Osteoblast (primary cell): ENCODE measurements around the gene APC2. TPM values are rescaled to one million over a fixed set of nuclear protein-coding genes. Genes with fewer than 3 reads are reported as not detected.
"Not testable (repeated sequence)": the region's sequence is repeated elsewhere in the genome, so short reads cannot be mapped to it uniquely, and the experiment has no call there.

Experiments used
- DNase-seq: peaks from one replicate; pipeline ENCODE4 v3.0.0; 2011; ENCODE audit warnings: low spot score, mixed read lengths; ENCODE audit not compliant: insufficient read length; ENCODE audit errors: missing footprints
- H2AFZ ChIP-seq: 2 replicates; pipeline ENCODE4 v1.6.0; 2011; ENCODE audit warnings: mild to moderate bottlenecking, low read length
- H3K27ac ChIP-seq: 2 replicates; pipeline ENCODE4 v1.5.1; 2011; ENCODE audit warnings: mild to moderate bottlenecking, low read depth, low read length, moderate library complexity
- H3K27me3 ChIP-seq: 2 replicates; pipeline ENCODE4 v1.6.0; 2012; ENCODE audit warnings: mild to moderate bottlenecking, control low read depth, inconsistent platforms, low read length, moderate library complexity; ENCODE audit not compliant: insufficient read depth
- H3K36me3 ChIP-seq: 2 replicates; pipeline ENCODE4 v1.5.1; 2011; ENCODE audit warnings: mild to moderate bottlenecking, low read length, control low read depth, moderate library complexity; ENCODE audit not compliant: insufficient read depth
- H3K4me1 ChIP-seq: 2 replicates; pipeline ENCODE4 v1.5.1; 2011; ENCODE audit warnings: mild to moderate bottlenecking, low read length, control low read depth, moderate library complexity; ENCODE audit not compliant: insufficient read depth
- H3K4me2 ChIP-seq: 2 replicates; pipeline ENCODE4 v1.6.0; 2011; ENCODE audit warnings: mild to moderate bottlenecking, low read length; ENCODE audit not compliant: insufficient read depth
- H3K4me3 ChIP-seq: fragments of 200-600 bp; sonication (generic); 3 replicates; pipeline ENCODE4 v1.5.1; 2012; ENCODE audit warnings: mild to moderate bottlenecking, low read length, inconsistent platforms; ENCODE audit not compliant: insufficient read depth
- H3K79me2 ChIP-seq: 2 replicates; pipeline ENCODE4 v1.6.0; 2012; ENCODE audit warnings: mild to moderate bottlenecking, low read length, control low read depth, inconsistent platforms; ENCODE audit not compliant: insufficient read depth
- H3K9me3 ChIP-seq: 2 replicates; pipeline ENCODE4 v1.5.1; 2011; ENCODE audit warnings: low read depth, low read length, control low read depth
- H4K20me1 ChIP-seq: 2 replicates; pipeline ENCODE4 v1.6.0; 2012; ENCODE audit warnings: mild to moderate bottlenecking, low read length, control low read depth; ENCODE audit not compliant: insufficient read depth
- CTCF ChIP-seq: IDR thresholded peaks from 2 replicates; pipeline ENCODE4 v1.5.1; 2011; ENCODE audit warnings: mild to moderate bottlenecking, low read depth, low read length, moderate library complexity; ENCODE audit errors: extremely low read depth
- total RNA-seq: library from RNA; depleted of rRNA; stranded (reverse); fragments of >200 nt; gene quantifications from 2 replicates; pipeline ENCODE4 v1.2.3, GENCODE V29; 2012

Gene APC2
- total RNA-seq, 1 donor, result 0.36 TPM

- no peaks in the 10 kb centered on the region for H3K79me2 ChIP-seq
- no peak overlapping the region for H3K4me3 ChIP-seq
- H3K4me2 ChIP-seq, result no peak overlapping the region
- H3K4me1 ChIP-seq, result no peaks in the 10 kb centered on the region
- H3K9me3 ChIP-seq, result no peaks in the 10 kb centered on the region
- no peak overlapping the region for H2AFZ ChIP-seq
- no peak for DNase-seq
- H3K27me3 ChIP-seq, result peaks cover 9% of the 10 kb centered on the region
- no peak overlapping the region for H3K27ac ChIP-seq
- no peaks in the 10 kb centered on the region for H3K36me3 ChIP-seq
- no peaks in the 10 kb centered on the region for H4K20me1 ChIP-seq
- TF ChIP-seq CTCF, result no peak
Measured at GRCh38 chr19:1496714-1497577, 47.0 kb downstream of the APC2 start.

DNA sequence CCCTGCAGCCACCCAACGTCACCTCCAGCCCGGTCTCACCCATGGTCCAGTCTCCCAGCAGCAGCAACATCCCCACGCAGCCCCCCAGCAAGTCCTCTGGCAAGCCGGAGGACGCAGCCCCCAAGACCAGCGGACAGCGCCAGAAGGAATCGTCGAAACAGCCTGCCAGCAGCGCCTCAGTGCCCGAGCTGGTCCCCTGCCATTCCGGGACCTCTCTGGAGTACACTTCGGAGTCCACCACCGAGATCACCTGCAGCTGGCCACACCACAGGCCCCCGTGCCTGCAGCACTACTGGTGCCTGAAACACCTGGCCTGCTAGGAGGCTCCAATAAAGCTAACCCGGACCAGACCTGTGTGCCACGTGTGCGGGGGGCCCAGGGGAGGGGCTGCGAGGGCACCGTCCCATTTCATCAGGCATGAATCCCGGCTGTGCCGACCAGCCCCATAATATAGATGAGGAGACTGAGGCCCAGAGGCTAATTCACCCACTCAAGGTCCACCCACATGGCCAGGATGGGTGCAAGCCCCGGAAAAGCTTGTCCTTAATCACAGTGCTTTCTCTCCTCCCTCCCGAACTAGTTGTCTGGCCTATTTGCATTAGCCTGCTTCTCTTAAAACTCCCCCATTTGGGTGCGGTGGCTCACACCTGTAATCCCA is 47.8 kb downstream of the APC2 start:
- H3K4me3 ChIP-seq, result no peak overlapping the region
- no peak overlapping the region for H3K4me2 ChIP-seq
- peaks cover 9% of the 10 kb centered on the region for H3K27me3 ChIP-seq
- H4K20me1 ChIP-seq, result no peaks in the 10 kb centered on the region
- H3K4me1 ChIP-seq, result no peaks in the 10 kb centered on the region
- no peak overlapping the region for H3K27ac ChIP-seq
- H3K36me3 ChIP-seq, result no peaks in the 10 kb centered on the region
- TF ChIP-seq CTCF, result no peak
- DNase-seq, result no peak
- H2AFZ ChIP-seq, result no peak overlapping the region
- no peaks in the 10 kb centered on the region for H3K79me2 ChIP-seq
- H3K9me3 ChIP-seq, result no peaks in the 10 kb centered on the region

DNA sequence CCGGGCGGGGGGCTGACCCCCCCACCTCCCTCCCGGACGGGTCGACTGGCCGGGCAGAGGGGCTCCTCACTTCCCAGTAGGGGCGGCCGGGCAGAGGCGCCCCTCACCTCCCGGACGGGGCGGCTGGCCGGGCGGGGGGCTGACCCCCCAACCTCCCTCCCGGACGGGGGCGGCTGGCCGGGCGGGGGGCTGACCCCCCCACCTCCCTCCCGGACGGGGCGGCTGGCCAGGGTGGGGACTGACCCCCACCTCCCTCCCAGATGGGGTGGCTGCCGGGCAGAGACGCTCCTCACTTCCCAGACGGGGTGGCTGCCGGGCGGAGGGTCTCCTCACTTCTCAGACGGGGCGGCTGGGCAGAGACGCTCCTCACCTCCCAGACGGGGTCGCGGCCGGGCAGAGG is 49.3 kb downstream of the APC2 start:
- not testable (repeated sequence) for H3K4me1 ChIP-seq, H4K20me1 ChIP-seq, H2AFZ ChIP-seq, H3K27ac ChIP-seq, H3K36me3 ChIP-seq, H3K4me2 ChIP-seq, H3K79me2 ChIP-seq, DNase-seq, H3K4me3 ChIP-seq, H3K9me3 ChIP-seq
- peaks cover 22% of the 10 kb centered on the region for H3K27me3 ChIP-seq

DNA sequence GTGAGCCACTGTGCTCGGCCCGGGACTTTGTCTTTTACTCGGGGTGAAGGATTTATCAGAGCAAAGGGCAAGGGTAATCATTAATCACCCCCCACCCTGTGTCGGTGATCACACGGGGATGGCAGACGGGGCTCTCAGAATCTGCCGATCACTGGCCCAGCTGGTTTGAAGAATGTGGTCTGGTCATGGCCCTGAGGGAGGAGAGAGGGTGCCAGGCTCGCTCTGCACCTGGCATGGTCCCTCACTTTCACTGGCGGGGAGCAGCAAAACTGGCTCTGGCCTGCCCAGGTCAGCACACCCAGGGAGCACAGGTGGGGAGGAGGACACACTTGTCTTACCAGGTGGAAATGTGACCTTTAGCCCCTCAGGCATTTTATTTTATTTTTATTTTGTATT is 51.3 kb downstream of the APC2 start:
- H3K4me2 ChIP-seq, result no peak overlapping the region
- TF ChIP-seq CTCF, result no peak
- no peak overlapping the region for H2AFZ ChIP-seq
- no peak for DNase-seq
- no peak overlapping the region for H3K4me3 ChIP-seq
- H4K20me1 ChIP-seq, result no peaks in the 10 kb centered on the region
- no peaks in the 10 kb centered on the region for H3K79me2 ChIP-seq
- no peaks in the 10 kb centered on the region for H3K4me1 ChIP-seq
- peaks cover 2% of the 10 kb centered on the region for H3K9me3 ChIP-seq
- no peak overlapping the region for H3K27ac ChIP-seq
- no peaks in the 10 kb centered on the region for H3K36me3 ChIP-seq
- peaks cover 26% of the 10 kb centered on the region for H3K27me3 ChIP-seq
